ENCODE results near the gene KHNYN.

KHNYN gene

GRCh38 chr14:24437736-24438067, 7.9 kb downstream of the KHNYN start:
- peaks cover 52% of the 10 kb centered on the region for H3K36me3 Mint-ChIP-seq (ENCODE audit: low read depth)
- H3K4me1 Mint-ChIP-seq, result peaks cover 30% of the 10 kb centered on the region
- H3K27me3 Mint-ChIP-seq (ENCODE audit: low read depth), result no peaks in the 10 kb centered on the region
- no peak for TF ChIP-seq CTCF (IDR thresholded peaks at IDR 0.05; ENCODE audit: unreplicated experiment in 3 of 3)
- no peak overlapping the region for H3K4me3 Mint-ChIP-seq
- no peak overlapping the region for H3K27ac Mint-ChIP-seq
- H3K9me3 Mint-ChIP-seq, result no peaks in the 10 kb centered on the region

DNA sequence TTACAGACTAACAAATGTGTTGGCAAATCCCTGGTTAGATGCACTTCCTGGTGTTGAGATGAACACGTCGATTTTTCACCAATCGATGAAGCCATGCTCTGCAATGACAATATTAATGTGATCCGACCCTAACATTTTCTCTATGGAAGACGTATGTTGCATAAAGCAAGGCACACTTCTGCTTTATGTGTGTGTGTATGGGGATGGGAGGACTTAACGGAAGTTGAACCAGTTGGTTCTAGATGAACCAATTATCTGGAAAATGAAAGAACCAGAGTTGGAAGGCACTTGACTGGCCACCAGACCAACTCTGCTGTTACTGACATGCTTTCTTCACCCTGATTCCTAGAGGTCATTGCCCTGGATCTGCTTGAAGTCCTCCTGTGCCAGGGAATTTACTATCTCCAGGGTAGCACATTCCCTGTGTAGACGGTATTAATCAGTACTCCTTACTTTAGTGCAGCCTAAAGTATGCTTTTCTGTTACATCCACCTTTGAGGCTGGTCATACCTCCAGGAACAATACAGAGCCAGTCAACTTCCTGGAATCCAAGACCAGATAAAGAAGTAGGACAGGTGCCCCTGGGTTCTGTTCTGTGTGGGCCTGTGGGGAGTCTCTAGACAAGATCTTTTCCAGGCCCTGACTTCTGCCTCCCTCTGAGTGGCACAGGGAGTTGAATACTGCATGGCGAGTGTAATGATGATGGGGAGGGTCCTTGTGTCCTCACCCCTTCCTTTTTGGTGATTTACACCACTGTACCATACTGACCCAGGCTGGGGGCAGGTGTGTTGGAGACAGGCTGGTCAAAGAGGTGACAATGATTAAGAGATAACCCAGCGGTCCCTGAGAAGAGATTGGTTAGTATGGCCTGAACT, 8.7 kb downstream of the KHNYN start:
- Mint-ChIP-seq H3K4me1 (peaks cover 26% of the 10 kb centered on the region), H3K36me3 (ENCODE audit: low read depth) (peaks cover 45% of the 10 kb centered on the region), H3K27ac (peak overlapping the region in 1 of 3 experiments; percentile 30), H3K9me3 (no peaks in the 10 kb centered on the region), H3K27me3 (ENCODE audit: low read depth) (no peaks in the 10 kb centered on the region), H3K4me3 (peak overlapping the region in 2 of 3 experiments; percentile 32 to 61)
- TF ChIP-seq CTCF (IDR thresholded peaks at IDR 0.05; ENCODE audit: unreplicated experiment in 3 of 3), result no peak

GRCh38 chr14:24439257-24439656, 9.5 kb downstream of the KHNYN start:
- Mint-ChIP-seq H3K36me3 (ENCODE audit: low read depth) (peaks cover 44% of the 10 kb centered on the region), H3K4me1 (peaks cover 26% of the 10 kb centered on the region), H3K4me3 (peak overlapping the region; percentile 25 to 64 (median 59)), H3K9me3 (no peaks in the 10 kb centered on the region), H3K27me3 (ENCODE audit: low read depth) (no peaks in the 10 kb centered on the region), H3K27ac (peak overlapping the region in 2 of 3 experiments; percentile 11 to 14)
- TF ChIP-seq CTCF (IDR thresholded peaks at IDR 0.05; ENCODE audit: unreplicated experiment in 3 of 3), result no peak

GRCh38 chr14:24439830-24440605, 10.3 kb downstream of the KHNYN start:
- no peaks in the 10 kb centered on the region for H3K27me3 Mint-ChIP-seq (ENCODE audit: low read depth)
- peak overlapping the region in 2 of 3 experiments; percentile 11 to 14 for H3K27ac Mint-ChIP-seq
- peaks cover 40% of the 10 kb centered on the region for H3K36me3 Mint-ChIP-seq (ENCODE audit: low read depth)
- H3K4me3 Mint-ChIP-seq, result peak overlapping the region; percentile 25 to 64 (median 59)
- TF ChIP-seq CTCF (IDR thresholded peaks at IDR 0.05; ENCODE audit: unreplicated experiment in 3 of 3), result no peak
- no peaks in the 10 kb centered on the region for H3K9me3 Mint-ChIP-seq
- peaks cover 20% of the 10 kb centered on the region for H3K4me1 Mint-ChIP-seq

- Mint-ChIP-seq H3K4me3 (peak overlapping the region; percentile 92 to 94 (median 92)), H3K27ac (no peak overlapping the region), H3K36me3 (ENCODE audit: low read depth) (peaks cover 44% of the 10 kb centered on the region), H3K4me1 (peaks cover 17% of the 10 kb centered on the region), H3K27me3 (ENCODE audit: low read depth) (no peaks in the 10 kb centered on the region), H3K9me3 (no peaks in the 10 kb centered on the region)
- no peak for TF ChIP-seq CTCF (IDR thresholded peaks at IDR 0.05; ENCODE audit: unreplicated experiment in 3 of 3)
Measured at GRCh38 chr14:24440606-24441399, 11.0 kb downstream of the KHNYN start.
